H1 (cell line): ENCODE results near the gene KYNU. TPM values are rescaled to one million over a fixed set of nuclear protein-coding genes. Genes with fewer than 3 reads are reported as not detected.

Experiments
- KDM4A ChIP-seq: IDR thresholded peaks from one replicate; pipeline ENCODE4 v1.7.1; 2012; ENCODE audit warnings: low read depth, mild to moderate bottlenecking, moderate library complexity, low read length, inconsistent platforms; ENCODE audit not compliant: severe bottlenecking
- NANOG ChIP-seq: IDR thresholded peaks from 2 replicates; pipeline ENCODE4 v1.6.1; 2011; ENCODE audit warnings: low read length, low read depth, mild to moderate bottlenecking, inconsistent platforms; ENCODE audit not compliant: insufficient read depth, poor library complexity, severe bottlenecking
- RXRA ChIP-seq: IDR thresholded peaks from 2 replicates; pipeline ENCODE4 v1.6.1; 2011; ENCODE audit warnings: low read depth, mild to moderate bottlenecking, low read length, moderate library complexity; ENCODE audit not compliant: insufficient read depth
- ZNF274 ChIP-seq: IDR thresholded peaks from 2 replicates; pipeline ENCODE4 v1.7.0; 2012; ENCODE audit warnings: low read length, borderline replicate concordance; ENCODE audit errors: extremely low read depth
- polyA plus RNA-seq, 7 experiments: library from polyadenylated mRNA; depleted of rRNA in 3 of 7; stranded (reverse) in 5 of 7; unstranded in 2 of 7; fragments of >200 nt in 5 of 7; fragments of 200-250 nt in 2 of 7; gene quantifications; 1 replicate in 5 of 7; 2 replicates in 1 of 7; 4 replicates in 1 of 7; pipeline versions ENCODE4 v1.2.1 to v1.2.3, GENCODE V29; 2011 to 2013; ENCODE audit warnings: missing spikeins in 2 of 7, mixed read lengths in 2 of 7
- total RNA-seq: library from RNA; stranded (reverse); fragmentation: NEBNext Ultra II Directional; extraction: Animal tissue kit (Norgen Biotek cat#: 25700); gene quantifications from 2 replicates; pipeline ENCODE4 v1.2.1, GENCODE V29; 2021

The KYNU gene
- total and polyA plus RNA-seq, 2 of the 8 experiments (the other 6 are each of a cell fraction or from before 2014, with no cell fraction given) = 0.09 to 0.13 TPM

- TF ChIP-seq ZNF274 (no peak), RXRA (no peak), KDM4A (no peak), NANOG (no peak)
- TF ChIP-seq, all 59 proteins: peak for 0
Measured at GRCh38 chr2:142920571-142920970, 43.1 kb downstream of the KYNU start (continued).
